Fibroblast of lung (primary cell): Measurements from ENCODE around the gene AASDHPPT.

ENCODE experiments used
- CTCF ChIP-seq, 2 donors: IDR thresholded peaks in 1 of 2; conservative IDR thresholded peaks in 1 of 2; 1 replicate in 1 of 2; 2 replicates in 1 of 2; pipeline ENCODE4 v1.5.1; 2011 to 2012; ENCODE audit warnings: low read length in 2 of 2, control low read depth in 1 of 2, inconsistent platforms in 1 of 2, low read depth in 1 of 2, mild to moderate bottlenecking in 1 of 2
- EZH2 ChIP-seq: IDR thresholded peaks from 2 replicates; pipeline ENCODE4 v1.5.1; 2012; ENCODE audit warnings: low read length, control low read depth, mild to moderate bottlenecking; ENCODE audit errors: missing control alignments

GRCh38 chr11:106087815-106088435 is 10.5 kb downstream of the AASDHPPT start:
- TF ChIP-seq EZH2, result no peak
- TF ChIP-seq CTCF (conservative IDR thresholded peaks at IDR 0.05 in 1 of 2, IDR thresholded peaks at IDR 0.05 in 1 of 2; ENCODE audit: low read depth in 1 of 2, low read length in 2 of 2), result peak; percentile 89 to 91
